Adipose tissue (tissue), 3 donors: ENCODE results near the gene MPRIP. TPM values are rescaled to one million over a fixed set of nuclear protein-coding genes. Genes with fewer than 3 reads are reported as not detected.

Source experiments
- H3K27ac ChIP-seq: one replicate; pipeline ENCODE4 v1.5.1; 2013; ENCODE audit warnings: low read depth, low read length
- WGBS, 3 donors: extraction: QIAGEN DNeasy Blood & Tissue Kit; methylation state at CpG; one replicate each; pipeline ENCODE4 v1.1.7; 2013; 5-methylcytosine and 5-hydroxymethylcytosine counted together
- polyA plus RNA-seq, 3 donors: library from polyadenylated mRNA; stranded (reverse); fragments of 200-250 nt; gene quantifications; one replicate each; pipeline ENCODE4 v1.2.3, GENCODE V29; 2013
- donor health status: healthy with polysubstance abuse.
- donor health status: Bipolar disorder and iron deficiency.
- donor health status: healthy.

MPRIP gene
- polyA plus RNA-seq, 3 donors, result 51.8 to 140 (median 128) TPM

DNA sequence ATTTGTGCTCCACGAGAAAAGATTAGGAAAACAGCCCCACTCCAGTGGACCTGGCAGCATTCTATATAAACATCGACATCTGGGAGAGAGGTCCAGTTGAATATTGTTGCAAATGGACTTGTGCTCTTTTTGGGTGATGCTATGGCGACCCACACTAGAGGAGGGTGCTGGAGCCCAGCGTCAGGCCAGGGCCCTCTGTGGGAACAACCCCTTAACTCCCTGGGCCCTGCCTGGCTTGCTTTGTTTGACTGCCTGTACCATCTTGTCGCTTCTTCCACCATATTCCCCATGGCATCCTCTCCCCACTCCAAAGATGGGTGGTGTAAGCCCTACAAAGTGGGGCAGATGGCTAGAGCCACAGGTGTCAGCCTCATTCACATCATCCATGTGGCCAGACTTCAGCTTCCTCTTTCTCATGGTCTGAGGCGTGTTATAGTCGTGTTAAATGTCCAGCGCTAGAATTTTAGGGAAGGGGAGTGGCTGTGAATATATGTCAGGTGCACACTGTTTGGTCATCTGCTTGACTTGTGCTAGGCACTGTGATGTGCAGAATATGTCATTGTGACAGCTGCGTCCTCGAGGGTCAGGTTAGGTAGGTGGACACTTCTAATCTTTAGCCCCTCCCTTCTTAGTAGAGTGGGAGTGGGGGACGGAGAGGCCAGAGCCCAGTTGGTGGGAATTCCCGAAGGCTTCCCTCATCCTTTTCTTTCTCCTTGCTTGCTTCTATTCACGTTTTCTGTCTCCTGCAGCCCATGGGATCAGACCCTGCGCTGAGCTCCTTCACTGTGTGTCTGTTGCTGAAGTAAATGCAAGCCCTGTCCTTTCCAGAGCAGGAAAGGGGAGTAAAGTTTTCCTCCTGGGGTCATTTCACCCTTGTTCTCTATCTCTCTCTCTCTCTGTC is 49.8 kb downstream of the MPRIP start:
- no peak overlapping the region for H3K27ac ChIP-seq
- 78 to 85% (median 82%) methylated on average over 14 of the region's 14 CpGs for WGBS, 3 donors

- no peak overlapping the region for H3K27ac ChIP-seq
- 59 to 73% (median 72%) methylated on average over 5 of the region's 5 CpGs for WGBS, 3 donors
Observed at GRCh38 chr17:17093764-17094163, 51.5 kb downstream of the MPRIP start.

DNA sequence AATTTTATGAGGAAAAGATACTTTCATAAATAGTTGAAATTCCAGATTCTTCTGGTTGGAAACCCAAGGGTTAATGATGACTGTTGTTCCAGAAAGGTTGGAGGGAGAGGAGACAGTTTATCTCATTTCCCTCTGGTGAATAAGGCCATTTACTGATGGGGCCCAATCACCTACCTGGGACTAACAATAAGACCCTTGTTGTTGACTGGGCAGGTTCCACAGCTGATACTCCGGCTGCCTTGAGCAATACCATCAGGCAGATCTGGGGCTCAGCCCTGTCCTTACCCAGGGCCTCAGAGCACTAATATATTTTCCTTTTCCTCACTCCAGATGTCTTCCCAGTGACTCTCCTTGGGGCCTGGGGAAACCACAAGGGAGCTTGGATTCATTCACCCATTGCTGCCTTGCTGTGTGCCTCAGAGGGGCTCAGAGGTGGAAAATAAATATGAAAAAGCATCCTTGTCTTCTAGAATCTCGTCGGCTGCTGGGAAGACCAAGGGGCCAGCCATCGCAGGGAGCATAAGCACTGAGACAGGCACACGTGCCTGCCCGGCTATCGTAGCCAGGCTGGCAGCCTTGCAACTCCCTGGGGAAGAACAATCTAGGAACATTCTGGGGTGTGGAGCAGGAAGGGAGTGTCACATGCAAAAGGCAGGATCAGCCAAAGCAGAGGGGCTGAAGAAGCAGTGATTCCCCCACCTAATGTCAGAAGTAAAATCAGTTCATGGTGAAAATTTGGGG is 54.4 kb downstream of the MPRIP start:
- H3K27ac ChIP-seq, result no peak overlapping the region
- 41 to 64% (median 64%) methylated on average over 7 of the region's 7 CpGs for WGBS, 3 donors

DNA sequence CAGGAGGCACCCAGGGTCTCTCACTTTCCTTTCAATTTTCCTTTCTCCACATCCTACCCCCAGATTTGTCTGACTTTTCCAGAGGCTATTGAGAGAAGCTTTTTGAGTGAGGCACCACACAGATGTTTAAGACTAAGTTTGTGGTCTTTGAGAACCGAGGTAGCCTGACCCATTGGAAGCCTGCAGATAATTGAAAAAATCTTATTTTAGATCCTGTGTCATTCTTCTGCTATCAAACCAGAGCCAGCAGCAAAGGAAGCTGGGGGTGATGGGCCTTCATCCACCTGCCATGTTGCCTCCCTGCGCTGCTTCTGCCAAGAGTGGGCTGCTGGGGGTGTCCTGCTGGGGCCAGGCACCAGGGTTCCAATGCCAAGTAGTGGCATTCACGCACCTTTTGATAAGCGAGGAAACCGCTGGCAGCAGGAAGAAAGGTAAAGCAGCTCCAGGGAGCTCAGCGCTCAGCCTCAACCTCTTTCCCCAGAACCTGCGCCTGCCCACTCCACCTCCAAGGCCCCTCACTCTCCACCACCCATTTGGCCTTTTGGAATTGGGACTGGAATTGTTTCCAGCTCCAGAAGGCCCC is 55.6 kb downstream of the MPRIP start:
- H3K27ac ChIP-seq, result peak overlapping the region; percentile 41
- 79 to 94% (median 80%) methylated on average over 7 of the region's 7 CpGs for WGBS, 3 donors

- H3K27ac ChIP-seq, result peak overlapping the region; percentile 41
- 56 to 64% (median 62%) methylated on average over 9 of the region's 9 CpGs for WGBS, 3 donors
Observed at GRCh38 chr17:17098551-17099179, 56.4 kb downstream of the MPRIP start.

DNA sequence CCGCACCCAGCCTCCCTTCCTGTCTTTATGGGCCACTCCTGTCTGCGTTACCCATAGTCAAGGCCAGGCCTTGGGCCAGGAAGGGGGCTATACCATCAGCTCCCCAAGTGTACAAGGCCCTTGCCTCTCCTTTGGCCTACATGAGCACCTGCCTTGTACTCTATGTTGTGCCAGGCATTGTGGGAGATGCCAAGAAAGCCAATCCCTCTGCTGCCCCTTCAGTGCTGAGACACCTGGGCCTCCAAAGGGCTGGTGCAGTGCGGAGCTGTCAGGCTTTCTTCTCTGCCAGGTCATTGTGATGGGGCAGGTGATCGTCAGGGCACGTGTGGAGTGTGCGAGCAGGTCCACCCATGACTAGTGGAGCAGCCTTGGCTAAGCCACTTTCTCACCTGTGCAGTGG is 59.9 kb downstream of the MPRIP start:
- H3K27ac ChIP-seq, result no peak overlapping the region

GRCh38 chr17:17103160-17103559 is 60.9 kb downstream of the MPRIP start:
- WGBS, 3 donors, result 84 to 90% (median 85%) methylated on average over 6 of the region's 6 CpGs
- no peak overlapping the region for H3K27ac ChIP-seq

More for the DNA sequence above, 59.9 kb downstream of the MPRIP start:
- WGBS, 3 donors, result 89 to 96% (median 93%) methylated on average over 6 of the region's 6 CpGs

DNA sequence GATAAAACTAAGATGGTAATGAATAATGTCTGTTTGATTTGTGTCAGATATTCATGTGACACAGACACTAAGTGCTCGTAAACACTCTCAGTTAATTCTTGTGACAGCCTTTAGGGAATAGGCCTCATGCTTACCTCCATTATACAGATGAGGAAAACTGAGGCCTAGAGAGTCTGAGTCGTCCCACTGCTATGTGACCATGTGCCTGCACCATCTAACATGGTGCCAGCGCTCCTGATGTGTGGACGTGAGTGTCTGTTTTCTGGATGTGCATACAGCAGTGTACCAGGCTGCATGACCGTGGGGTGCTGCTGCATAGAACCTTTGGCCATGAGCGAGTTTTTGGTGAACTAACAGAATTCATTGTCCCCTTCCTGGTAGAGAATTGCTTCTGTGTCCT is 61.8 kb downstream of the MPRIP start:
- no peak overlapping the region for H3K27ac ChIP-seq
- 83 to 94% (median 91%) methylated on average over 6 of the region's 6 CpGs for WGBS, 3 donors

GRCh38 chr17:17104494-17104893 is 62.2 kb downstream of the MPRIP start:
- 73 to 77% (median 74%) methylated on average over 11 of the region's 11 CpGs for WGBS, 3 donors
- H3K27ac ChIP-seq, result no peak overlapping the region

- no peak overlapping the region for H3K27ac ChIP-seq
- WGBS, 3 donors, result 87 to 92% (median 91%) methylated on average over 7 of the region's 7 CpGs
Observed at GRCh38 chr17:17105976-17106375, 63.7 kb downstream of the MPRIP start.

DNA sequence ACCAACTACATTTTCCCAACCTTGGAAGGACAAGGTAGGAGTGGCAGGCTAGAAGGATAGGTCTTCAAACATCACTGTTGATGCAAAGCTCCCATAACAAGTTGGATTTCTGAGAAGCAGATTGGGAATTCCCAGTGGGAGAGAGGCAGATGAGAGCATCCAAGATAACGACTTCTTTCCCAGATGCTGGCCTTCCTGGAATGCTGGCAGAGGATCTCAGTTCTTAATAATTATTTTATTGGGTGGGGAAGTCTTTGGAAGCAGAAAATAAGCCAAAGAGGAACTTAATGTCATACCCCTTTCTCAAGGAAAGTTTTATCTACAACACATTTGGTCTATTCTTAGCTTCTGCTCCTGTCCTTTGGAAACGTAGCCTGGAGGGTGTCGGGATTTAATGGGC is 64.5 kb downstream of the MPRIP start:
- WGBS, 3 donors, result 37 to 55% (median 42%) methylated on average over 3 of the region's 3 CpGs

DNA sequence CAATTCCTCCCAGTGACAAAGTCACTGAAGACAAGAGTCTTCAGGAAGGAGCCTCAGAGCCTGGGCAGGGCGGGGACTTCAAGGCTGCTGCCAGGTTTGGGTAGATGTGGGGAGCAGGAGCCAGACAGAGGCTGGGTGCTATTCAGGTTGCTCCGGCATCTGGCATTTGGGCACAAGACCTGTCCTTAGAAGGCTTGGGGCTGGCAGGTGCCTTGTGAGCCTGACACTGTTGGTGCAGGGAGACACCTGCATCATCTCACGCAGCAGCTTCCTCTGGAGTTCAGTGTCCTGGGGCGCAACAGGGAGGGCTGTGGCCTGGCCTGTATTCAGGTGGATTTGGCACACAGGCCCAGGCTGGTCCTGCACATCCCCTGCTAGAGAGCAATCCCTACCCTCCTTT is 65.0 kb downstream of the MPRIP start:
- H3K27ac ChIP-seq, result no peak overlapping the region
- WGBS, 3 donors, result 93 to 97% (median 94%) methylated on average over 4 of the region's 4 CpGs

More for the DNA sequence above, 64.5 kb downstream of the MPRIP start:
- no peak overlapping the region for H3K27ac ChIP-seq

DNA sequence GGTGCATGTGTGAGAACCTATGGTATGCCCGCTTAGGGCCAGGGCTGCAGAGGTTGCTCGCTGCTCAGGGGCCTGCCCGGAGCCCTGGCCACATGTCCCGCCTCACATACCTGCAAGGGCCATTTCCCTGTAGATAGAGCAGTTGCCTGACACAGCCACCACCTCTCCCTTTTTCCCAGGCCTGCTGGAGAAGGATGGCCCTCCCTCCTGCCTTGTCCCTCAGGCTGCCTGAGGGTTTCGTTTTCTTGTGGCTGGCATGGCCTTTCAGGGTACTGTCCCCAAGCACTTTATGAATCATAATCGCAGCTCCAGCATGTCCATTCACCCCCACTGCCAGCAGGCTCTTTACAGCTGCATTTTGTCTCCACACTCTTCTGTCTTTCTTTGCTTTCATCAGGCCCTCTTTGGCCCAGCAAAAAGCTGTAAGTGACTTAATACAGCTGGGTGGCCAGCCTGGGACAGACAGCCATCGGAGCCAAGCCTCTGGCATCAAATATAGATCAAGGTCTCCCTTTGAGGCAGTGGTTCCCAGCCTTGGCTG is 65.7 kb downstream of the MPRIP start:
- H3K27ac ChIP-seq, result no peak overlapping the region
- 48 to 84% (median 77%) methylated on average over 7 of the region's 7 CpGs for WGBS, 3 donors

- no peak overlapping the region for H3K27ac ChIP-seq
- WGBS, 3 donors, result 56 to 74% (median 69%) methylated on average over 8 of the region's 8 CpGs
Observed at GRCh38 chr17:17108451-17109049, 66.3 kb downstream of the MPRIP start.

DNA sequence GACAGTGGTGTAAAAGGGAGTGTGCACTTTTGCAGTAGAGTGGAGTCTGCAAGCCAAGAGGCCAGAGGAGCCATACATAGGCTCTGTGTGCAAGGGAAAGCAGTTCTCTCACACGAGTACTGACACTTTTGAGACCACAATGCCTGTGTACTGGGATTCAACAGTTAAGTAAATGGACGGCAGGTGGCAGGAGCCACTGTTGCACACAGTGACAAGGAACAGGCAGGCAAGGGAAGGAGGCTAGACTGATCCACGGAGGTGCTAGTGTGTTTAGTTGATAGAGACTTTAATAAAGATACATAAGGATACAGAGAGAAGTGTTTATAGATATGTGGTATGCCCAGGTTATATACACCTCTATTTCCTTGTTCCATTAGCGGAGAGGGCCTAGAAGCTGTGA is 67.0 kb downstream of the MPRIP start:
- WGBS, 3 donors, result 50 to 70% (median 68%) methylated on average over 4 of the region's 4 CpGs
- H3K27ac ChIP-seq, result no peak overlapping the region

- 37 to 60% (median 42%) methylated on average over 5 of the region's 5 CpGs for WGBS, 3 donors
- no peak overlapping the region for H3K27ac ChIP-seq
Observed at GRCh38 chr17:17109907-17110306, 67.7 kb downstream of the MPRIP start.

GRCh38 chr17:17110520-17110919 is 68.3 kb downstream of the MPRIP start:
- H3K27ac ChIP-seq, result no peak overlapping the region
- 58 to 65% (median 58%) methylated on average over 5 of the region's 5 CpGs for WGBS, 3 donors
